Neural cell (in vitro differentiated cells): ENCODE measurements around the gene DCPS.
"Not testable (repeated sequence)": the region's sequence is repeated elsewhere in the genome, so short reads cannot be mapped to it uniquely, and the experiment has no call there.

ENCODE experiments used
- EP300 ChIP-seq: fragments of 450-650 bp; conservative IDR thresholded peaks from 2 replicates; pipeline ENCODE4 v1.6.1; 2014; ENCODE audit warnings: antibody characterized with exemption, mild to moderate bottlenecking, moderate library complexity; ENCODE audit not compliant: poor library complexity, severe bottlenecking
- EZH2 ChIP-seq: fragments of 200-600, 300-800 bp; shearing (Covaris generic), sonication (generic); IDR thresholded peaks from 2 replicates; pipeline ENCODE4 v1.6.1; 2014; ENCODE audit warnings: antibody characterized with exemption, low read length, borderline replicate concordance, mild to moderate bottlenecking; ENCODE audit not compliant: insufficient read depth, poor library complexity, severe bottlenecking
- MXI1 ChIP-seq: fragments of 450-650 bp; conservative IDR thresholded peaks from 2 replicates; pipeline ENCODE4 v1.6.1; 2014; ENCODE audit warnings: antibody characterized with exemption, mild to moderate bottlenecking; ENCODE audit not compliant: poor library complexity, severe bottlenecking
- POLR2AphosphoS5 ChIP-seq: IDR thresholded peaks from 2 replicates; pipeline ENCODE4 v1.6.1; 2012
- RAD21 ChIP-seq: fragments of 450-650 bp; conservative IDR thresholded peaks from 2 replicates; pipeline ENCODE4 v1.6.1; 2014; ENCODE audit warnings: antibody characterized with exemption, mild to moderate bottlenecking, moderate library complexity
- REST ChIP-seq: IDR thresholded peaks from 2 replicates; pipeline ENCODE4 v1.6.1; 2012; ENCODE audit warnings: borderline replicate concordance
- SMC3 ChIP-seq: fragments of 450-650 bp; conservative IDR thresholded peaks from 2 replicates; pipeline ENCODE4 v1.6.1; 2014; ENCODE audit warnings: antibody characterized with exemption, mild to moderate bottlenecking, moderate library complexity; ENCODE audit not compliant: poor library complexity
- TAF1 ChIP-seq: IDR thresholded peaks from 2 replicates; pipeline ENCODE4 v1.6.1; 2012; ENCODE audit warnings: low read depth
- TF ChIP-seq, protein P1 (sequence below): fragments of 450-650 bp; IDR thresholded peaks from 2 replicates; pipeline ENCODE4 v1.5.1; 2014; ENCODE audit warnings: antibody characterized with exemption, mild to moderate bottlenecking, moderate library complexity; ENCODE audit not compliant: poor library complexity, severe bottlenecking

DNA sequence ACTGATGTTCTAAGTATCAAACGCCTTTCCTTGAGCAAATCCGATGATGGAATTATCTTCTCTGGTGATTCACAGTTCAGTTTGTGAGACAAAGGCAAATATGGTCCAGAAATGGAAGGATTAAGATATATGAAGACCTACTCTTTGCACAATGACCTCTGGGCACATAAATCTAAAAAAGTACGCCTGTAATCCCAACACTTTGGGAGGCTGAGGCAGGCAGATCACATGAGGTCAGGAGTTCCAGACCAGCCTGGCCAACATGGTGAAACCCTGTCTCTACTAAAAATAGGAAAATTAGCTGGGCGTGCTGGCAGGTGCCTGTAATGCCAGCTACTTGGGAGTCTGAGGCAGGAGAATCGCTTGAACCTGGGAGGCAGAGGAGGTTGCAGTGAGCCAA lies 48.4 kb upstream of the DCPS start:
- TF ChIP-seq EP300, EZH2, POLR2AphosphoS5, TAF1, RAD21, SMC3, REST, MXI1: not testable (repeated sequence)
- TF ChIP-seq, protein P1, sequence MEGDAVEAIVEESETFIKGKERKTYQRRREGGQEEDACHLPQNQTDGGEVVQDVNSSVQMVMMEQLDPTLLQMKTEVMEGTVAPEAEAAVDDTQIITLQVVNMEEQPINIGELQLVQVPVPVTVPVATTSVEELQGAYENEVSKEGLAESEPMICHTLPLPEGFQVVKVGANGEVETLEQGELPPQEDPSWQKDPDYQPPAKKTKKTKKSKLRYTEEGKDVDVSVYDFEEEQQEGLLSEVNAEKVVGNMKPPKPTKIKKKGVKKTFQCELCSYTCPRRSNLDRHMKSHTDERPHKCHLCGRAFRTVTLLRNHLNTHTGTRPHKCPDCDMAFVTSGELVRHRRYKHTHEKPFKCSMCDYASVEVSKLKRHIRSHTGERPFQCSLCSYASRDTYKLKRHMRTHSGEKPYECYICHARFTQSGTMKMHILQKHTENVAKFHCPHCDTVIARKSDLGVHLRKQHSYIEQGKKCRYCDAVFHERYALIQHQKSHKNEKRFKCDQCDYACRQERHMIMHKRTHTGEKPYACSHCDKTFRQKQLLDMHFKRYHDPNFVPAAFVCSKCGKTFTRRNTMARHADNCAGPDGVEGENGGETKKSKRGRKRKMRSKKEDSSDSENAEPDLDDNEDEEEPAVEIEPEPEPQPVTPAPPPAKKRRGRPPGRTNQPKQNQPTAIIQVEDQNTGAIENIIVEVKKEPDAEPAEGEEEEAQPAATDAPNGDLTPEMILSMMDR: not testable (repeated sequence)
